GDM1 (cell line): ENCODE data around the gene DCK.

Source experiments
- DNase-seq: peaks from one replicate; lab custom pipeline; 2025; lab: John Stamatoyannopoulos, UW

DCK gene

GRCh38 chr4:71063711-71064110 is 70.3 kb downstream of the DCK start:
- no peak for DNase-seq

GRCh38 chr4:71064521-71064920 is 71.1 kb downstream of the DCK start:
- no peak for DNase-seq

GRCh38 chr4:71065991-71066510 is 72.6 kb downstream of the DCK start:
- no peak for DNase-seq

GRCh38 chr4:71066737-71067716 is 73.6 kb downstream of the DCK start:
- peak; percentile 28 for DNase-seq

- DNase-seq: no peak
Measured at GRCh38 chr4:71069063-71069462, 75.6 kb downstream of the DCK start.

- no peak for DNase-seq
Measured at GRCh38 chr4:71070015-71070414, 76.6 kb downstream of the DCK start.

GRCh38 chr4:71074452-71075299 is 81.2 kb downstream of the DCK start:
- no peak for DNase-seq
